SK-N-SH (cell line): ENCODE results near the gene EWSR1. TPM values are rescaled to one million over a fixed set of nuclear protein-coding genes. Genes with fewer than 3 reads are reported as not detected.
A peak's percentile ranks its signal among the peaks of the same experiment; 100 is the strongest.

Experiments
- CTCF ChIA-PET: fragments of 300-600, 350-600 bp; formaldehyde crosslinking; extraction: SDS; loops from one replicate; lab custom pipeline; 2021; lab: Yijun Ruan, JAX
- POLR2A ChIA-PET: fragments of 350-600 bp; sonication (Branson Sonifier 250); formaldehyde crosslinking; extraction: SDS; loops from one replicate; lab custom pipeline; 2020; ENCODE audit warnings: antibody characterized with exemption, inconsistent platforms; lab: Yijun Ruan, JAX
- DNase-seq: peaks from one replicate; pipeline ENCODE4 v3.0.0; 2012
- H2AFZ ChIP-seq: fragments of 200-600 bp; sonication (generic); 2 replicates; pipeline ENCODE4 v1.8.1; 2016; ENCODE audit warnings: antibody characterized with exemption, mild to moderate bottlenecking, low read depth
- H3F3A ChIP-seq: fragments of 200-600 bp; sonication (generic); replicated peaks from 2 replicates; pipeline ENCODE3; 2016; ENCODE audit warnings: antibody characterized with exemption, mild to moderate bottlenecking; ENCODE audit not compliant: insufficient read depth
- H3K27ac ChIP-seq, 2 experiments: fragments of 200-500 bp in 1 of 2; fragments of 200-600 bp in 1 of 2; sonication (Bioruptor generic) in 1 of 2; sonication (generic), shearing (Covaris generic) in 1 of 2; 2 replicates each; pipeline versions ENCODE4 v1.5.1 to v1.6.1; 2014 to 2016; ENCODE audit warnings: low read depth in 2 of 2, inconsistent platforms in 1 of 2, low read length in 1 of 2, mild to moderate bottlenecking in 1 of 2, mixed read lengths in 1 of 2
- H3K27me3 ChIP-seq: fragments of 200-600 bp; sonication (generic), shearing (Covaris generic); 2 replicates; pipeline ENCODE4 v1.6.1; 2016; ENCODE audit warnings: mixed run types; ENCODE audit not compliant: insufficient read depth
- H3K36me3 ChIP-seq, 2 experiments: fragments of 200-500 bp in 1 of 2; fragments of 200-600 bp in 1 of 2; sonication (Bioruptor generic) in 1 of 2; sonication (generic) in 1 of 2; replicated peaks in 1 of 2; 2 replicates each; pipeline versions ENCODE3 to v1.5.1; 2014 to 2016; ENCODE audit warnings: low read length in 1 of 2, mild to moderate bottlenecking in 1 of 2; ENCODE audit not compliant: insufficient read depth in 2 of 2, control insufficient read depth in 1 of 2
- H3K4me1 ChIP-seq, 2 experiments: fragments of 200-500 bp in 1 of 2; fragments of 200-600 bp in 1 of 2; sonication (Bioruptor generic) in 1 of 2; sonication (generic), shearing (Covaris generic) in 1 of 2; 2 replicates each; pipeline versions ENCODE4 v1.5.1 to v1.6.1; 2014 to 2016; ENCODE audit warnings: low read depth in 1 of 2, low read length in 1 of 2, mixed run types in 1 of 2; ENCODE audit not compliant: insufficient read depth in 2 of 2, control insufficient read depth in 1 of 2
- H3K4me2 ChIP-seq: fragments of 200-600 bp; sonication (generic), shearing (Covaris generic); 2 replicates; pipeline ENCODE4 v1.6.1; 2017; ENCODE audit warnings: mixed run types
- H3K4me3 ChIP-seq, 2 experiments: fragments of 200-500 bp in 1 of 2; fragments of 200-600 bp in 1 of 2; sonication (Bioruptor generic) in 1 of 2; sonication (generic), shearing (Covaris generic) in 1 of 2; 2 replicates each; pipeline versions ENCODE4 v1.5.1 to v1.8.1; 2014 to 2016; ENCODE audit warnings: low read depth in 2 of 2, inconsistent platforms in 1 of 2, low read length in 1 of 2, mild to moderate bottlenecking in 1 of 2, mixed read lengths in 1 of 2, moderate library complexity in 1 of 2
- H3K79me2 ChIP-seq: fragments of 200-600 bp; sonication (generic); 2 replicates; pipeline ENCODE4 v1.8.1; 2017; ENCODE audit warnings: mild to moderate bottlenecking; ENCODE audit not compliant: insufficient read depth
- H3K9ac ChIP-seq: fragments of 200-600 bp; sonication (generic); 2 replicates; pipeline ENCODE4 v1.6.1; 2017; ENCODE audit warnings: mixed run types
- H3K9me2 ChIP-seq: fragments of 200-600 bp; sonication (generic); 2 replicates; pipeline ENCODE4 v1.6.1; 2017; ENCODE audit warnings: mixed run types
- H3K9me3 ChIP-seq: fragments of 200-600 bp; sonication (generic); 2 replicates; pipeline ENCODE4 v1.6.1; 2017; ENCODE audit warnings: mixed run types, mild to moderate bottlenecking, moderate library complexity
- H4K20me1 ChIP-seq: fragments of 200-600 bp; sonication (generic); 2 replicates; pipeline ENCODE4 v1.6.1; 2017; ENCODE audit warnings: mild to moderate bottlenecking, mixed run types; ENCODE audit not compliant: insufficient read depth
- CHD2 ChIP-seq: fragments of 150-350 bp; IDR thresholded peaks from 2 replicates; pipeline ENCODE4 v1.6.1; 2018; ENCODE audit warnings: low read length; ENCODE audit not compliant: partially characterized antibody
- ELF1 ChIP-seq: IDR thresholded peaks from 2 replicates; pipeline ENCODE4 v1.4.0; 2012
- EP300 ChIP-seq, 2 experiments: IDR thresholded peaks; 2 replicates each; pipeline versions ENCODE4 v1.4.0 to v1.6.1; 2012; ENCODE audit warnings: borderline replicate concordance in 1 of 2, low read depth in 1 of 2, low read length in 1 of 2
- FOSL2 ChIP-seq: IDR thresholded peaks from 2 replicates; pipeline ENCODE4 v1.4.0; 2012; ENCODE audit warnings: low read depth, mild to moderate bottlenecking, moderate library complexity, borderline replicate concordance
- FOXJ3 ChIP-seq: sonication (generic); formaldehyde crosslinking; IDR thresholded peaks from 2 replicates; pipeline ENCODE4 v1.5.1; 2020; ENCODE audit warnings: mild to moderate bottlenecking, missing genetic modification reagents
- FOXM1 ChIP-seq: IDR thresholded peaks from 2 replicates; pipeline ENCODE4 v1.4.0; 2012; ENCODE audit warnings: low read depth, mild to moderate bottlenecking
- GABPA ChIP-seq: IDR thresholded peaks from 2 replicates; pipeline ENCODE4 v1.4.0; 2012; ENCODE audit warnings: low read depth, mild to moderate bottlenecking
- GATA2 ChIP-seq: sonication (generic); formaldehyde crosslinking; IDR thresholded peaks from 2 replicates; pipeline ENCODE4 v1.5.0; 2020; ENCODE audit warnings: mild to moderate bottlenecking, missing genetic modification reagents
- JUND ChIP-seq: IDR thresholded peaks from 2 replicates; pipeline ENCODE4 v1.4.0; 2012
- NFIC ChIP-seq: IDR thresholded peaks from 2 replicates; pipeline ENCODE4 v1.4.0; 2012; ENCODE audit warnings: borderline replicate concordance
- NRF1 ChIP-seq: IDR thresholded peaks from 2 replicates; pipeline ENCODE4 v1.6.1; 2012; ENCODE audit warnings: low read depth, mild to moderate bottlenecking, low read length
- POLR2AphosphoS5 ChIP-seq: IDR thresholded peaks from 2 replicates; pipeline ENCODE4 v1.6.1; 2012; ENCODE audit warnings: low read depth, low read length
- RAD21 ChIP-seq: IDR thresholded peaks from 2 replicates; pipeline ENCODE4 v1.6.1; 2012; ENCODE audit warnings: mild to moderate bottlenecking, low read length
- RCOR1 ChIP-seq: fragments of 150-350 bp; IDR thresholded peaks from 2 replicates; pipeline ENCODE4 v1.6.1; 2017; ENCODE audit warnings: antibody characterized with exemption, low read length
- RFX5 ChIP-seq: IDR thresholded peaks from 2 replicates; pipeline ENCODE4 v1.6.1; 2012; ENCODE audit warnings: mild to moderate bottlenecking, improper control_type of control experiment, low read length
- RXRA ChIP-seq: IDR thresholded peaks from 2 replicates; pipeline ENCODE4 v1.4.0; 2012; ENCODE audit warnings: low read depth, mild to moderate bottlenecking, borderline replicate concordance
- SIN3A ChIP-seq: IDR thresholded peaks from 2 replicates; pipeline ENCODE4 v1.6.1; 2012; ENCODE audit warnings: low read depth, mild to moderate bottlenecking, low read length, moderate library complexity, borderline replicate concordance
- TAF1 ChIP-seq: IDR thresholded peaks from 2 replicates; pipeline ENCODE4 v1.6.1; 2012; ENCODE audit warnings: low read depth, mild to moderate bottlenecking, low read length, moderate library complexity, borderline replicate concordance
- TCF12 ChIP-seq: IDR thresholded peaks from 2 replicates; pipeline ENCODE4 v1.4.0; 2012
- TEAD4 ChIP-seq: IDR thresholded peaks from 2 replicates; pipeline ENCODE4 v1.4.0; 2012; ENCODE audit warnings: mild to moderate bottlenecking, borderline replicate concordance; ENCODE audit not compliant: insufficient read depth
- YY1 ChIP-seq: IDR thresholded peaks from 2 replicates; pipeline ENCODE4 v1.4.0; 2012; ENCODE audit warnings: low read depth, mild to moderate bottlenecking
- WGBS: methylation state at CpG from one replicate; pipeline ENCODE4 v1.1.6; 2017; ENCODE audit warnings: low lambda C conversion rate; 5-methylcytosine and 5-hydroxymethylcytosine counted together
- polyA plus RNA-seq, 3 experiments: library from polyadenylated mRNA; depleted of rRNA; stranded (reverse); fragments of >200 nt; gene quantifications; 2 replicates each; pipeline ENCODE4 v1.2.3, GENCODE V29; 2012
- TF ChIP-seq, protein P1 (sequence below): IDR thresholded peaks from 2 replicates; pipeline ENCODE4; 2012
- TF ChIP-seq, protein P2 (sequence below): IDR thresholded peaks from 2 replicates; pipeline ENCODE4 v1.6.1; 2012; ENCODE audit warnings: mild to moderate bottlenecking, low read depth, low read length, moderate library complexity
- TF ChIP-seq, protein P3 (sequence below): fragments of 200-600 bp; sonication (generic); IDR thresholded peaks from 2 replicates; pipeline ENCODE4 v1.6.1; 2017; ENCODE audit warnings: antibody characterized with exemption, mild to moderate bottlenecking, moderate library complexity
- TF ChIP-seq, protein P4 (sequence below): IDR thresholded peaks from 2 replicates; pipeline ENCODE4 v1.4.0; 2012; ENCODE audit warnings: low read depth, borderline replicate concordance
- TF ChIP-seq, protein P5 (sequence below): fragments of 150-350 bp; IDR thresholded peaks from 2 replicates; pipeline ENCODE4 v1.6.1; 2016; ENCODE audit warnings: mild to moderate bottlenecking, low read depth, low read length
- TF ChIP-seq, protein P6 (sequence below): IDR thresholded peaks from 2 replicates; pipeline ENCODE4 v1.4.0; 2012; ENCODE audit warnings: low read depth

EWSR1 gene
- polyA plus RNA-seq, 1 of the 3 experiments (the other 2 are of a cell fraction) = 173 TPM

DNA sequence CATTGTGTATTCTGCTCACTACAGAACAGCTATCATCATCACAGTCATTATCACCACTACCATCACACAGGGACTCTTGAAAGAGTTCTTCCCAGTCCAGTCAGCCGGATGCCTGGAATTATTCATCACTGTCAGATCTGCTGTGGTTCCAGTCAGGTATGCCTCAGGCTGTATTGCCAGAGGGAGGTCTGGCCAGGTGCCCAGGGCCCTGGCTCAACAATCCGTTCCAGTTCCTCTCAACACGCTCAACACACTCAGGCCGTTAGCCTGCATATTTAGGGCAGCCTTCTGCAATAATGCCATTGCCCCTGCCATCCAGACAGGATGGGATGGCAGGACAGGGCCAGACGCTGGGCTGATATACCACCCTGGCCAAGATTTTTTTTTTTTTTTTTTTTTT is 76.1 kb downstream of the EWSR1 start:
- Histone ChIP-seq H3K9me3 (no peaks in the 10 kb centered on the region), H3K9me2 (no peaks in the 10 kb centered on the region), H3K27ac (peak overlapping the region; percentile 89 to 95), H3K27me3 (no peaks in the 10 kb centered on the region), H3K4me1 (peaks cover 20 to 56% of the 10 kb centered on the region in 2 experiments), H3K4me2 (peak overlapping the region; percentile 56), H3K9ac (peak overlapping the region; percentile 35; the same call in 1 of the 2 replicates), H3K4me3 (no peak overlapping the region), H4K20me1 (no peaks in the 10 kb centered on the region), H3K36me3 (peaks cover 23 to 61% of the 10 kb centered on the region in 2 experiments), H2AFZ (no peak overlapping the region), H3K79me2 (no peaks in the 10 kb centered on the region), H3F3A (peaks cover 26% of the 10 kb centered on the region)
- POLR2A ChIA-PET = interaction anchor here (0.7 to 1.1 kb wide), 2 partner anchors 137 to 209 kb away, joined by 3 to 4 read pairs; no protein-coding TSS in a partner anchor
- CTCF ChIA-PET = interaction anchor here (1.0 to 1.5 kb wide), 6 partner anchors 9 to 38 kb away, joined by 3 to 7 read pairs (median 4); partner anchors contain the start of gene GAS2L1
- WGBS = 1% methylated on average over 5 of the region's 5 CpGs
- DNase-seq = peak; percentile 76
- TF ChIP-seq RAD21 (0 out of 2 replicates have a peak, but pooled peaks have one; percentile 13), RXRA (no peak; the same call in 1 of the 2 replicates), JUND (peak; percentile 82; the same call in 1 of the 2 replicates), TCF12 (peak; percentile 93), POLR2AphosphoS5 (peak; percentile 73; the same call in 1 of the 2 replicates), TEAD4 (peak; percentile 59; the same call in 1 of the 2 replicates), FOSL2 (peak; percentile 74), FOXM1 (no peak), CHD2 (peak; percentile 62), NFIC (peak; percentile 97), ELF1 (no peak), GATA2 (CRISPR knock-in tag) (peak; percentile 80), GABPA (no peak), RCOR1 (peak; percentile 84), SIN3A (peak; percentile 73; the same call in 1 of the 2 replicates), NRF1 (no peak), EP300 (IDR thresholded peaks at IDR 0.05; ENCODE audit: borderline replicate concordance in 1 of 2, low read depth in 1 of 2, low read length in 1 of 2) (peak; percentile 70 to 89; a peak in 3 of 4 replicates), TAF1 (no peak), YY1 (no peak), FOXJ3 (CRISPR knock-in tag) (peak; percentile 81), RFX5 (no peak)
- TF ChIP-seq, protein P1, sequence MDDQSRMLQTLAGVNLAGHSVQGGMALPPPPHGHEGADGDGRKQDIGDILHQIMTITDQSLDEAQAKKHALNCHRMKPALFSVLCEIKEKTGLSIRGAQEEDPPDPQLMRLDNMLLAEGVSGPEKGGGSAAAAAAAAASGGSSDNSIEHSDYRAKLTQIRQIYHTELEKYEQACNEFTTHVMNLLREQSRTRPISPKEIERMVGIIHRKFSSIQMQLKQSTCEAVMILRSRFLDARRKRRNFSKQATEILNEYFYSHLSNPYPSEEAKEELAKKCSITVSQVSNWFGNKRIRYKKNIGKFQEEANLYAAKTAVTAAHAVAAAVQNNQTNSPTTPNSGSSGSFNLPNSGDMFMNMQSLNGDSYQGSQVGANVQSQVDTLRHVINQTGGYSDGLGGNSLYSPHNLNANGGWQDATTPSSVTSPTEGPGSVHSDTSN = peak; percentile 98
- TF ChIP-seq, protein P2, sequence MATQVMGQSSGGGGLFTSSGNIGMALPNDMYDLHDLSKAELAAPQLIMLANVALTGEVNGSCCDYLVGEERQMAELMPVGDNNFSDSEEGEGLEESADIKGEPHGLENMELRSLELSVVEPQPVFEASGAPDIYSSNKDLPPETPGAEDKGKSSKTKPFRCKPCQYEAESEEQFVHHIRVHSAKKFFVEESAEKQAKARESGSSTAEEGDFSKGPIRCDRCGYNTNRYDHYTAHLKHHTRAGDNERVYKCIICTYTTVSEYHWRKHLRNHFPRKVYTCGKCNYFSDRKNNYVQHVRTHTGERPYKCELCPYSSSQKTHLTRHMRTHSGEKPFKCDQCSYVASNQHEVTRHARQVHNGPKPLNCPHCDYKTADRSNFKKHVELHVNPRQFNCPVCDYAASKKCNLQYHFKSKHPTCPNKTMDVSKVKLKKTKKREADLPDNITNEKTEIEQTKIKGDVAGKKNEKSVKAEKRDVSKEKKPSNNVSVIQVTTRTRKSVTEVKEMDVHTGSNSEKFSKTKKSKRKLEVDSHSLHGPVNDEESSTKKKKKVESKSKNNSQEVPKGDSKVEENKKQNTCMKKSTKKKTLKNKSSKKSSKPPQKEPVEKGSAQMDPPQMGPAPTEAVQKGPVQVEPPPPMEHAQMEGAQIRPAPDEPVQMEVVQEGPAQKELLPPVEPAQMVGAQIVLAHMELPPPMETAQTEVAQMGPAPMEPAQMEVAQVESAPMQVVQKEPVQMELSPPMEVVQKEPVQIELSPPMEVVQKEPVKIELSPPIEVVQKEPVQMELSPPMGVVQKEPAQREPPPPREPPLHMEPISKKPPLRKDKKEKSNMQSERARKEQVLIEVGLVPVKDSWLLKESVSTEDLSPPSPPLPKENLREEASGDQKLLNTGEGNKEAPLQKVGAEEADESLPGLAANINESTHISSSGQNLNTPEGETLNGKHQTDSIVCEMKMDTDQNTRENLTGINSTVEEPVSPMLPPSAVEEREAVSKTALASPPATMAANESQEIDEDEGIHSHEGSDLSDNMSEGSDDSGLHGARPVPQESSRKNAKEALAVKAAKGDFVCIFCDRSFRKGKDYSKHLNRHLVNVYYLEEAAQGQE = no peak
- TF ChIP-seq, protein P3, sequence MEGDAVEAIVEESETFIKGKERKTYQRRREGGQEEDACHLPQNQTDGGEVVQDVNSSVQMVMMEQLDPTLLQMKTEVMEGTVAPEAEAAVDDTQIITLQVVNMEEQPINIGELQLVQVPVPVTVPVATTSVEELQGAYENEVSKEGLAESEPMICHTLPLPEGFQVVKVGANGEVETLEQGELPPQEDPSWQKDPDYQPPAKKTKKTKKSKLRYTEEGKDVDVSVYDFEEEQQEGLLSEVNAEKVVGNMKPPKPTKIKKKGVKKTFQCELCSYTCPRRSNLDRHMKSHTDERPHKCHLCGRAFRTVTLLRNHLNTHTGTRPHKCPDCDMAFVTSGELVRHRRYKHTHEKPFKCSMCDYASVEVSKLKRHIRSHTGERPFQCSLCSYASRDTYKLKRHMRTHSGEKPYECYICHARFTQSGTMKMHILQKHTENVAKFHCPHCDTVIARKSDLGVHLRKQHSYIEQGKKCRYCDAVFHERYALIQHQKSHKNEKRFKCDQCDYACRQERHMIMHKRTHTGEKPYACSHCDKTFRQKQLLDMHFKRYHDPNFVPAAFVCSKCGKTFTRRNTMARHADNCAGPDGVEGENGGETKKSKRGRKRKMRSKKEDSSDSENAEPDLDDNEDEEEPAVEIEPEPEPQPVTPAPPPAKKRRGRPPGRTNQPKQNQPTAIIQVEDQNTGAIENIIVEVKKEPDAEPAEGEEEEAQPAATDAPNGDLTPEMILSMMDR = no peak
- TF ChIP-seq, protein P4, sequence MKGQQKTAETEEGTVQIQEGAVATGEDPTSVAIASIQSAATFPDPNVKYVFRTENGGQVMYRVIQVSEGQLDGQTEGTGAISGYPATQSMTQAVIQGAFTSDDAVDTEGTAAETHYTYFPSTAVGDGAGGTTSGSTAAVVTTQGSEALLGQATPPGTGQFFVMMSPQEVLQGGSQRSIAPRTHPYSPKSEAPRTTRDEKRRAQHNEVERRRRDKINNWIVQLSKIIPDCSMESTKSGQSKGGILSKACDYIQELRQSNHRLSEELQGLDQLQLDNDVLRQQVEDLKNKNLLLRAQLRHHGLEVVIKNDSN = no peak
- TF ChIP-seq, protein P5, sequence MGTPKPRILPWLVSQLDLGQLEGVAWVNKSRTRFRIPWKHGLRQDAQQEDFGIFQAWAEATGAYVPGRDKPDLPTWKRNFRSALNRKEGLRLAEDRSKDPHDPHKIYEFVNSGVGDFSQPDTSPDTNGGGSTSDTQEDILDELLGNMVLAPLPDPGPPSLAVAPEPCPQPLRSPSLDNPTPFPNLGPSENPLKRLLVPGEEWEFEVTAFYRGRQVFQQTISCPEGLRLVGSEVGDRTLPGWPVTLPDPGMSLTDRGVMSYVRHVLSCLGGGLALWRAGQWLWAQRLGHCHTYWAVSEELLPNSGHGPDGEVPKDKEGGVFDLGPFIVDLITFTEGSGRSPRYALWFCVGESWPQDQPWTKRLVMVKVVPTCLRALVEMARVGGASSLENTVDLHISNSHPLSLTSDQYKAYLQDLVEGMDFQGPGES = no peak
- TF ChIP-seq, protein P6, sequence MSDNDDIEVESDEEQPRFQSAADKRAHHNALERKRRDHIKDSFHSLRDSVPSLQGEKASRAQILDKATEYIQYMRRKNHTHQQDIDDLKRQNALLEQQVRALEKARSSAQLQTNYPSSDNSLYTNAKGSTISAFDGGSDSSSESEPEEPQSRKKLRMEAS = peak; percentile 76
